Activated CD8-positive, alpha-beta memory T cell treated with anti-CD3 and anti-CD28 coated beads for 24 hours (primary cell): Measurements from ENCODE around the gene BMPER.

Experiments
- DNase-seq: peaks from one replicate; pipeline ENCODE4 v3.0.0-alpha.2; 2020

Gene BMPER

GRCh38 chr7:34036051-34036920, 130.9 kb downstream of the BMPER start:
- no peak for DNase-seq

GRCh38 chr7:34036972-34037792, 131.8 kb downstream of the BMPER start:
- no peak for DNase-seq

GRCh38 chr7:34038816-34039470, 133.6 kb downstream of the BMPER start:
- no peak for DNase-seq

GRCh38 chr7:34041707-34042106, 136.4 kb downstream of the BMPER start:
- no peak for DNase-seq

- DNase-seq: no peak
Observed at GRCh38 chr7:34042406-34042805, 137.1 kb downstream of the BMPER start.

GRCh38 chr7:34043461-34044305, 138.3 kb downstream of the BMPER start:
- no peak for DNase-seq

GRCh38 chr7:34044306-34044643, 138.9 kb downstream of the BMPER start:
- DNase-seq: no peak

- no peak for DNase-seq
Observed at GRCh38 chr7:34044734-34045353, 139.5 kb downstream of the BMPER start.

GRCh38 chr7:34048445-34048844, 143.1 kb downstream of the BMPER start:
- DNase-seq: no peak

- DNase-seq: no peak
Observed at GRCh38 chr7:34054075-34054474, 148.7 kb downstream of the BMPER start.

- DNase-seq: no peak
Observed at GRCh38 chr7:34057136-34057535, 151.8 kb downstream of the BMPER start.

- DNase-seq: no peak
Observed at GRCh38 chr7:34057956-34058355, 152.6 kb downstream of the BMPER start.

- no peak for DNase-seq
Observed at GRCh38 chr7:34058801-34059135, 153.4 kb downstream of the BMPER start.

GRCh38 chr7:34059136-34059828, 153.9 kb downstream of the BMPER start:
- DNase-seq: no peak

- DNase-seq: no peak
Observed at GRCh38 chr7:34060196-34060947, 155.0 kb downstream of the BMPER start.

GRCh38 chr7:34061149-34061548, 155.8 kb downstream of the BMPER start:
- no peak for DNase-seq

- DNase-seq: no peak
Observed at GRCh38 chr7:34062341-34062740, 157.0 kb downstream of the BMPER start.

GRCh38 chr7:34062826-34063225, 157.5 kb downstream of the BMPER start:
- DNase-seq: no peak

GRCh38 chr7:34064519-34065158, 159.3 kb downstream of the BMPER start:
- DNase-seq: no peak

GRCh38 chr7:34066411-34066810, 161.1 kb downstream of the BMPER start:
- DNase-seq: no peak
